ENCODE data around the gene PLXDC2. TPM values are rescaled to one million over a fixed set of nuclear protein-coding genes. Genes with fewer than 3 reads are reported as not detected.

The PLXDC2 gene
- polyA plus RNA-seq, 2 of the 4 experiments (the other 2 are of a cell fraction): 0.08 to 0.09 TPM

DNA sequence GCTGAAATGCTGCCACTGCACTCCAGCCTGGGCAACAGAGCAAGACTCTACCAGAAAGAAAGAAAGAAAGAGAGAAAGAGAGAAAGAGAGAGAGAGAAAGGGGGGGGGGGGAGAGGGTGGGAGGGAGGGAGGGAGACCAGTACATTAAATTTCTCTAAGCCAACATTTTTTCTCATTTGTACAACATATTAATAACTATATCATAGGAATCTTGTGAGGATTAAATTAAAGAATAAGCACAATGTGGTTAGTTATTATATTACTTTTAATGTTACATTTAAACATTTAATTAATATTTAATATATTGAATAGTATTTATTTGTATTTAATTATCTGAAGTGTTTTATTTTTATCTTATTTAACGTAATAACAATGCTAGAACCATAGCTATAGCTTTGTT is 53.1 kb downstream of the PLXDC2 start:
- H3K9me3 ChIP-seq: no peaks in the 10 kb centered on the region
- no peak for ATAC-seq
- no peaks in the 10 kb centered on the region for H3K4me1 ChIP-seq
- POLR2A ChIA-PET: no interaction called here
- TF ChIP-seq NPAS2 (CRISPR knock-in tag; IDR thresholded peaks at IDR 0.05; ENCODE audit: borderline replicate concordance) (no peak), MAFK (IDR thresholded peaks at IDR 0.05; ENCODE audit: partially characterized antibody) (no peak), MYC (IDR thresholded peaks at IDR 0.05; ENCODE audit: borderline replicate concordance, low read length) (no peak), ZNF302 (CRISPR knock-in tag; IDR thresholded peaks at IDR 0.05) (no peak)
- no peak overlapping the region for H3K27ac ChIP-seq
- no peak for DNase-seq (ENCODE audit: low read depth in 1 of 2, low spot score in 1 of 2)
- no peak overlapping the region for H3K4me2 ChIP-seq
- no peak overlapping the region for H3K4me3 ChIP-seq
- FAIRE-seq: no peak
- CTCF ChIA-PET: no interaction called here
- 0% methylated on average over 1 of the region's 1 CpG for WGBS (ENCODE audit: missing lambda C conversion rate)

- H3K4me1 ChIP-seq: no peaks in the 10 kb centered on the region
- ChIA-PET CTCF (no interaction called here), POLR2A (no interaction called here)
- ATAC-seq: no peak
- TF ChIP-seq NPAS2 (CRISPR knock-in tag; IDR thresholded peaks at IDR 0.05; ENCODE audit: borderline replicate concordance) (no peak), POLR2A (IDR thresholded peaks at IDR 0.05; ENCODE audit: low read length) (no peak), RARB (CRISPR knock-in tag; IDR thresholded peaks at IDR 0.05) (no peak), BHLHE40 (IDR thresholded peaks at IDR 0.05; ENCODE audit: low read depth, low read length) (no peak), JUNB (IDR thresholded peaks at IDR 0.05) (no peak), KDM5A (IDR thresholded peaks at IDR 0.05) (no peak), POLR2AphosphoS2 (conservative IDR thresholded peaks at IDR 0.05; ENCODE audit: low read length) (no peak), ZNF302 (CRISPR knock-in tag; IDR thresholded peaks at IDR 0.05) (no peak), ZC3H11A (IDR thresholded peaks at IDR 0.05) (no peak), MAFK (IDR thresholded peaks at IDR 0.05; ENCODE audit: partially characterized antibody) (no peak), CBX2 (IDR thresholded peaks at IDR 0.05; ENCODE audit: borderline replicate concordance, low read depth) (no peak), EP300 (IDR thresholded peaks at IDR 0.05) (no peak), MAX (IDR thresholded peaks at IDR 0.05) (no peak), JUN (IDR thresholded peaks at IDR 0.05) (no peak)
- TF ChIP-seq, protein P1, sequence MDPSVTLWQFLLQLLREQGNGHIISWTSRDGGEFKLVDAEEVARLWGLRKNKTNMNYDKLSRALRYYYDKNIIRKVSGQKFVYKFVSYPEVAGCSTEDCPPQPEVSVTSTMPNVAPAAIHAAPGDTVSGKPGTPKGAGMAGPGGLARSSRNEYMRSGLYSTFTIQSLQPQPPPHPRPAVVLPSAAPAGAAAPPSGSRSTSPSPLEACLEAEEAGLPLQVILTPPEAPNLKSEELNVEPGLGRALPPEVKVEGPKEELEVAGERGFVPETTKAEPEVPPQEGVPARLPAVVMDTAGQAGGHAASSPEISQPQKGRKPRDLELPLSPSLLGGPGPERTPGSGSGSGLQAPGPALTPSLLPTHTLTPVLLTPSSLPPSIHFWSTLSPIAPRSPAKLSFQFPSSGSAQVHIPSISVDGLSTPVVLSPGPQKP (IDR thresholded peaks at IDR 0.05; ENCODE audit: low read depth, low read length): no peak
- no peak overlapping the region for H3K4me2 ChIP-seq
- 13% methylated on average over 11 of the region's 11 CpGs for WGBS (ENCODE audit: missing lambda C conversion rate)
- H3K27ac ChIP-seq: no peak overlapping the region
- no peak for DNase-seq (ENCODE audit: low read depth in 1 of 2, low spot score in 1 of 2)
- FAIRE-seq: no peak
- no peak overlapping the region for H3K4me3 ChIP-seq
- H3K9me3 ChIP-seq: no peaks in the 10 kb centered on the region
Observed at GRCh38 chr10:19872504-19873271, 56.5 kb downstream of the PLXDC2 start.

DNA sequence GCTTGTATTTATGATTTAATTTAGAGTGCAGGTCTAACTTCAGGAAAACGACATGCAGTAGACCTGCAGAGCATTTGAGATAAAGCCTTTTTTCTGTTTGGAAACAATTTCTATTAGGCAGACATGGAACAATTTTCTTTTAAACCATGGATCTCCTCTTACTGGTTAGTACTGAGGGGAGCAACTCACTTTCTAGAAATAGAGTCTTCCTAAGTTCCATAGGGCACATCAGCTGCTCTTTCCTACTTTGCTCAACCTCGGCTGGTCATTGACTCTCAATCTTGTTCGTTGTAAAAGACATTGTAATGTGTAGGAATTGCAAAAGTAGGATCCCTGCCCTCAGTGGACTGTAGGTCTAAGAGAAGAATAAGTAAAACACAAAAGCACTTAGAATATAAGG is 58.0 kb downstream of the PLXDC2 start:
- DNase-seq (ENCODE audit: low read depth in 1 of 2, low spot score in 1 of 2) (no peak), ATAC-seq (no peak), FAIRE-seq (no peak)
- Histone ChIP-seq H3K4me2 (no peak overlapping the region), H3K27ac (no peak overlapping the region), H3K9me3 (no peaks in the 10 kb centered on the region), H3K4me1 (no peaks in the 10 kb centered on the region), H3K4me3 (no peak overlapping the region)
- ChIA-PET CTCF (interaction anchor here (1.4 kb wide), 1 partner anchor 11 kb away, joined by 3 read pairs; no protein-coding TSS in a partner anchor), POLR2A (no interaction called here)
- 15% methylated on average over 3 of the region's 3 CpGs for WGBS (ENCODE audit: missing lambda C conversion rate)
- TF ChIP-seq SREBF2 (IDR thresholded peaks at IDR 0.05) (no peak), ESRRA (IDR thresholded peaks at IDR 0.05; ENCODE audit: borderline replicate concordance, low read length) (no peak), RAD21 (conservative IDR thresholded peaks at IDR 0.05 in 1 of 2, IDR thresholded peaks at IDR 0.05 in 1 of 2) (no peak), ZC3H11A (IDR thresholded peaks at IDR 0.05) (no peak), CBX2 (IDR thresholded peaks at IDR 0.05; ENCODE audit: borderline replicate concordance, low read depth) (no peak), HOXB13 (CRISPR knock-in tag; IDR thresholded peaks at IDR 0.05; ENCODE audit: low read depth) (no peak), KDM1A (IDR thresholded peaks at IDR 0.05; ENCODE audit: low read depth) (no peak), MAX (IDR thresholded peaks at IDR 0.05) (no peak), POLR2A (IDR thresholded peaks at IDR 0.05; ENCODE audit: low read length) (no peak), MAFK (IDR thresholded peaks at IDR 0.05; ENCODE audit: partially characterized antibody) (no peak), JUN (IDR thresholded peaks at IDR 0.05) (no peak), EHMT2 (IDR thresholded peaks at IDR 0.05; ENCODE audit: low read depth) (no peak), HOXB5 (CRISPR knock-in tag; IDR thresholded peaks at IDR 0.05) (no peak)

Data from A549 (cell line).